OCI-LY3 (cell line): ENCODE data around the gene LMO1.

Experiments
- EZH2phosphoT487 ChIP-seq: fragments of 200-600 bp; shearing (Covaris generic); IDR thresholded peaks from 2 replicates; pipeline ENCODE4 v1.6.1; 2018; ENCODE audit warnings: antibody characterized with exemption, mixed run types, low read depth
- TF ChIP-seq, protein P1 (sequence below): fragments of 200-600, 300-600 bp; sonication (generic); IDR thresholded peaks from 2 replicates; pipeline ENCODE4 v1.5.1; 2014; ENCODE audit warnings: antibody characterized with exemption, low read length, low read depth

DNA sequence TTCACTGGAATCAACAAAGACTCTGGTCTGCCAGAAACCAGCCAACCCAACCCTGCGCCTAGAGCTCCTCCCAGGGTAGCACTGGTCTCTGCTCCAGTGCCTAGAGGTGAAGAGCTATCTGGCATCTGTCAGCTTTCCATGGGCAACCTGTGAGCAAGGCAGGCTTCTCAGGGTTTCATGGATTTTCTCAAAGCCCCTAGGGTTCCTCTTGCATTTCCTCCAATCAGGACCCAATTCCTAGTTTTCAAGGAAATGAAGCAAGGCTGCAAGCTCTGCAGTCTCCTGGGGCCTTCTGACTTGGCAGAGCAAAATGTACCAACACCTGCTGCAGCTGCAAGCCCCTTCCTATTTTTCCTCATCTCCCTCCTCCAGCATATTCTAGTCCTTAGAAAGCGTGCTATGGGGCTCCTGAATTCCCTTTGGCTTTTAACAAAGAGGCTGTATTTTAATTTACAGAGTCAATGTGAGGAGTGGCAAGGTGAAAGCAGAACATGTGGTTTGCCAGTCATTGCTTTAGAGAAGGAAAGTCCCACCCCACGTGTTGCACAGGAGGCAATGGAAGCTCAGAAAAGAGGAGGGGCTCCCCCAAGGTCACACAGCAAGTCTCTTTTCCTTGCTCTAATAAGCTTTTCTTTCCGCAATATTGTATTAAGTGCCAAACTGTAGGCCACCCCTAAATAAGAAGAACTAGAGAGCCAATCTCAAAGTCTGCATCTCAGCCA, 61.9 kb downstream of the LMO1 start:
- TF ChIP-seq, protein P1, sequence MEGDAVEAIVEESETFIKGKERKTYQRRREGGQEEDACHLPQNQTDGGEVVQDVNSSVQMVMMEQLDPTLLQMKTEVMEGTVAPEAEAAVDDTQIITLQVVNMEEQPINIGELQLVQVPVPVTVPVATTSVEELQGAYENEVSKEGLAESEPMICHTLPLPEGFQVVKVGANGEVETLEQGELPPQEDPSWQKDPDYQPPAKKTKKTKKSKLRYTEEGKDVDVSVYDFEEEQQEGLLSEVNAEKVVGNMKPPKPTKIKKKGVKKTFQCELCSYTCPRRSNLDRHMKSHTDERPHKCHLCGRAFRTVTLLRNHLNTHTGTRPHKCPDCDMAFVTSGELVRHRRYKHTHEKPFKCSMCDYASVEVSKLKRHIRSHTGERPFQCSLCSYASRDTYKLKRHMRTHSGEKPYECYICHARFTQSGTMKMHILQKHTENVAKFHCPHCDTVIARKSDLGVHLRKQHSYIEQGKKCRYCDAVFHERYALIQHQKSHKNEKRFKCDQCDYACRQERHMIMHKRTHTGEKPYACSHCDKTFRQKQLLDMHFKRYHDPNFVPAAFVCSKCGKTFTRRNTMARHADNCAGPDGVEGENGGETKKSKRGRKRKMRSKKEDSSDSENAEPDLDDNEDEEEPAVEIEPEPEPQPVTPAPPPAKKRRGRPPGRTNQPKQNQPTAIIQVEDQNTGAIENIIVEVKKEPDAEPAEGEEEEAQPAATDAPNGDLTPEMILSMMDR = no peak
- TF ChIP-seq EZH2phosphoT487 = no peak
